Right cardiac atrium (tissue), 5 donors: ENCODE measurements around the gene RNU1-1. TPM values are rescaled to one million over a fixed set of nuclear protein-coding genes. Genes with fewer than 3 reads are reported as not detected.
"Not testable (repeated sequence)": the region's sequence is repeated elsewhere in the genome, so short reads cannot be mapped to it uniquely, and the experiment has no call there.

Source experiments
- ATAC-seq, 2 donors: fragments of 200-7000 bp; cut with Tn5 transposase; one replicate each; pipeline versions ENCODE4 v1.8.0 to v1.9.1; 2020; ENCODE audit warnings: moderate library complexity in 2 of 2, mild to moderate bottlenecking in 1 of 2
- DNase-seq, 3 donors: peaks; one replicate each; pipeline ENCODE4 v3.0.0-alpha.2; 2020
- H3K27ac ChIP-seq: one replicate; pipeline ENCODE4 v1.5.1; 2013; ENCODE audit warnings: mild to moderate bottlenecking, low read length, control low read depth, moderate library complexity
- H3K27me3 ChIP-seq: one replicate; pipeline ENCODE4 v1.6.1; 2013; ENCODE audit not compliant: control insufficient read depth, insufficient read depth
- H3K4me1 ChIP-seq: one replicate; pipeline ENCODE4 v1.6.1; 2013; ENCODE audit warnings: low read length; ENCODE audit not compliant: control insufficient read depth, insufficient read depth
- H3K4me3 ChIP-seq: one replicate; pipeline ENCODE4 v1.5.1; 2013; ENCODE audit warnings: low read length, control low read depth
- H3K9me3 ChIP-seq: one replicate; pipeline ENCODE4 v1.6.1; 2013; ENCODE audit warnings: low read length; ENCODE audit not compliant: control insufficient read depth
- WGBS: extraction: QIAGEN DNeasy Blood & Tissue Kit; methylation state at CpG from one replicate; pipeline ENCODE4 v1.1.7; 2013; 5-methylcytosine and 5-hydroxymethylcytosine counted together
- intact Hi-C, 4 donors: fragments of 100-400 bp; cut with DNase I; formaldehyde crosslinking; loops; one replicate each; pipeline versions ENCODE4 v1.11.0 to v1.14.0; 2022 to 2023
- polyA plus RNA-seq: library from polyadenylated mRNA; stranded (reverse); fragments of 200-250 nt; gene quantifications from one replicate; pipeline ENCODE4 v1.2.3, GENCODE V29; 2013
- total RNA-seq, 4 donors: library from RNA; stranded (reverse); fragmentation: NEBNext Ultra II Directional; extraction: Animal tissue kit (Norgen Biotek cat#: 25700); gene quantifications; one replicate each; pipeline ENCODE4 v1.2.1, GENCODE V29; 2021
- donor health status: healthy with polysubstance abuse.
- donor health status: DM: no; HTN: yes; CAD: no.
- donor health status: DM: no; HTN: no; CAD: no.
- donor health status: DM: no; HTN: yes; CAD: no; lungs with severe emphysema.
- donor health status: DM: yes; HTN: yes; CAD: no.

Gene RNU1-1
- total and polyA plus RNA-seq, 5 donors, result 3,675 to 8,578 (median 7,073) TPM; not detected in 1

DNA sequence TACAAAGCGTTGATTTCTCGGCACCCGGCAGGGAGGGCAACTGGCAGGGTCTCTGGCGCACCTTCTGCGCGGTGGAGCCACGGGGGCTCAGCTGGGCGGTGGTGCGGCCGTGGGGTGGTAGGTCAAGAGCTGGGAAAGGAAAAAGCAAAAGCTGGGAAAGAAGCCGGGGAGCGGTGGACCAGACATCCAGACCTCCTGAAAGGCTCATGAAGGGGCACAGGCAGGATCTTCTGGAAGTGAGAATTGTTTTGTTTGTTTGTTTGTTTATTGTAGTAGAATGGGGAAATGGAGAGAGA lies 7.2 kb upstream of the RNU1-1 start:
- Histone ChIP-seq H3K9me3 (no peaks in the 10 kb centered on the region), H3K27ac (no peak overlapping the region), H3K4me3 (no peak overlapping the region), H3K4me1 (no peaks in the 10 kb centered on the region), H3K27me3 (no peaks in the 10 kb centered on the region)
- 30% methylated on average over 12 of the region's 12 CpGs for WGBS
- ATAC-seq (no peak), DNase-seq (no peak)
- intact Hi-C loops, result no loop called here

DNA sequence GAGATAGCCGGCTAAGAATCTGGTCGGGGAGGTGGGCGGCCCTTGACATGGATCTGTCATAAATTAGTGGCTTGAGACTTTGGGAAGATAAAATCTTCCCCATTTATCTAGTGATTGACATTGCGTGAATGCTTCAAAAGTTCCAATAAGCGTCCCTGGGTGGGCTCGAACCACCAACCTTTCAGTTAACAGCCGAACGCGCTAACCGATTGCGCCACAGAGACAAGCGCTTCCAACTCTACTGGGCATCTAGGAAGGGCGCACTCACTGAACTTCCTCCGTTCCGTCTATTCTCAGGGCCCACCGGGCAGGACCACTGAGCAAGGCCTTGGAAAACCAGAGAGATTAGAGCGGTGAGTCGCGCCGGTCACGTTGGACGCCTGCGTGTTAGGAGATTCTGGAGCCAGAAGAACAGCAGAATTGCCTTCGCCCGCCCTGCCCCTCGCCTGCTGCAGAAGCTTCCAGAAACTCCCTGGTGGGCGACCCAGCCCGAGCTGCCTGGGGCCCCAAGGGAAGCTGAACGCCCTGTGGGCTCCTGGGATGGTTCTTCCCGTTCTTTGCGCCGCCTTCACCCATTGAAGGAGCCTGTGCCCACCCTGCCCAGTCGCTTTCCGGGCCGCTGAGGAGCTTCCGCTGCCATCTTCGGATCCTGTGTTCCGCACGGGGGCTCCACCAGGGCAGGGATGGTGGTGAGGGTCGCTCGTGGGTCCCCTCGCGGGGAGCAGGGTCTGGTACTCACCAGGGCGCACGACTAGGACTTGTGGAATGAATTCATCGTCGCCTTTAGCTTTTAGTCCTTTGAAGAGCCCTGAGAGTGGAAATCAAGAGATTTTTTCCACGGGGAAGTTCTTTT lies 6.6 kb upstream of the RNU1-1 start:
- 16% methylated on average over 48 of the region's 48 CpGs for WGBS
- H3K9me3 ChIP-seq, intact Hi-C loops, H3K4me1 ChIP-seq, H3K4me3 ChIP-seq, H3K27ac ChIP-seq, H3K27me3 ChIP-seq: not testable (repeated sequence)
- DNase-seq (peak in 2 of 3 donors; percentile 18 to 61), ATAC-seq (peak in 1 of 2 donors; percentile 28)

DNA sequence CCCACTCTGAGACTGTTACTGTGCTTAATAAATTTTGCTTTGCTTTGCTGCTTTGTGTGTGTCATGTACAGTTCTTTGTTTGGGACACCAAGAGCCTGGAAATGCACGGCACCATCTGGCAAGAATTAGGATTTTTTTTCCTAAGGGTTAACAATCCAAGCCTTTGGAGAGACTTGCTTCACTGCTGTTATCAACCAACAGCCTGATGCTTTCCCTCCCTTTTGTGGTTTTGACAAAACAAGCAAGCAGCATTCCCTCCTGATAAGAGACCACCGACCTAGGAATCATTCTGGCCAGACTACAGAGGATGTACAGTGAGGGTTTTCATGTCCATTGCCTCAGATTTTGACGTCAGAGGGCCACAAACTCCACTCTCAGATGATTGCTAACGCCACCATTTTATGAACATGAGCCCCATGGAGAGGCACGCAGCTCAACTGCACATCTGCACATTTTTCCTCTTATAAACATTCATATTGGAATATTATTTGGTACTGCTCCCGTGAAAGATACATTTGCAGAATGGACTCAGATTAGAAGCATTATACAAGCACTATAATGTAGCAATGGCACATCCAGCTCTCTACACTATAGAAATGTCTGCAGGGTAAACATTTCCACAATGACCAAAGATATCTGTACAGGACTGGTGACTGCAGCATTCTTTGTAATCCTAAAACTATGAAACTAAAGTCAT lies 5.3 kb upstream of the RNU1-1 start:
- 44% methylated on average over 6 of the region's 6 CpGs for WGBS
- H3K27ac ChIP-seq, H3K9me3 ChIP-seq, intact Hi-C loops, ATAC-seq, DNase-seq, H3K27me3 ChIP-seq, H3K4me1 ChIP-seq, H3K4me3 ChIP-seq: not testable (repeated sequence)

DNA sequence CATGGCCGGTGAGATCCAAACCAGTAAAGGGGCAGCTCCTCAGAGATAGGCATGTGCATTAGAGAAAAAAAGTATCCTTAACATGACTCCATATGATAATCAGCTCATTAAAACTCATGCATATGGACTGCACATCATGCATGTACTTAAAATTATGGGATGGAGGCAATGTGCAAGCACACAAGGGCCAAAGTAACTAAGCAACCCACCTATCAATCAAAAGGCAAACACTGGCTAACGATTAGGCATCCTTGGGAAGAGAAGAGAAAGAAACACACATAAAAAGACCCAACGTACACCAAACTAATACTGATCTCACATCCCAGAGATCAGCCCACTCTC lies 4.8 kb upstream of the RNU1-1 start:
- WGBS, result 55% methylated on average over 3 of the region's 3 CpGs
- H3K27me3 ChIP-seq, result not testable (repeated sequence)

DNA sequence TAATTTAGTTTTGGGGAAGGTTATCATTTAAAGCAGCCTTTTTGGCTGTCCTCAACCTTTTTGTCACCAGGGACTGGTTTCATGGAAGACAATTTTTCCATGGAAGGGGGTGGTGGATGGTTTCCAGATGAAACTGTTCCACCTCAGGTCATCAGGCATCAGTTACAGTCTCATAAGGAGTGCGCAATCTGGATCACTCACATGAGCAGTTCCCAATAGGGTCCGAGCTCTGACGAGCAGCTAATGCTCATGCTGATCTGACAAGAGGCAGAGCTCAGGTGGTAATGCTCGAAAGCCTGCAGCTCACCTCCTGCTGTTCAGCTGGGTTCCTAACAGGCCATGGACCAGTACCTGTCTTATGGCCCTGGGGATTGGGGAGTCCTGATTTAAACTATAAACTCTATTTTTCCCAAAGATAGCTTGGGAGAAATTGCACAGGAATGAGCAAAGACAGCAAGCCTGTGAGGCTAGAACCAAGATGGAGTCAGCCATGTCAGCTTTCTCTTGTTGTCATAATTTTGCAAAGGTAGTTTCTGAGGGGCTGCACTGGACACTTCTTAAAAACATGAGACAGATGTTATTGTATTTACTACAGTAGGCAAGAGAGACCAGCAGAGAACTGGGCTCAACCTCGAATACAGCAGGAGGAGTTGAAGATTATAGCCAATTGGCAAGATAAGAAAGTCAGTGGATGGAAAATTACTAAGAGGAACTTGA lies 2.8 kb upstream of the RNU1-1 start:
- DNase-seq, ATAC-seq, intact Hi-C loops, H3K27ac ChIP-seq, H3K27me3 ChIP-seq, H3K4me3 ChIP-seq, H3K4me1 ChIP-seq, H3K9me3 ChIP-seq: not testable (repeated sequence)
- WGBS, result 66% methylated on average over 5 of the region's 5 CpGs

More for the DNA sequence above, 4.8 kb upstream of the RNU1-1 start:
- H3K9me3 ChIP-seq, DNase-seq, H3K4me3 ChIP-seq, ATAC-seq, H3K27ac ChIP-seq, H3K4me1 ChIP-seq, intact Hi-C loops: not testable (repeated sequence)

DNA sequence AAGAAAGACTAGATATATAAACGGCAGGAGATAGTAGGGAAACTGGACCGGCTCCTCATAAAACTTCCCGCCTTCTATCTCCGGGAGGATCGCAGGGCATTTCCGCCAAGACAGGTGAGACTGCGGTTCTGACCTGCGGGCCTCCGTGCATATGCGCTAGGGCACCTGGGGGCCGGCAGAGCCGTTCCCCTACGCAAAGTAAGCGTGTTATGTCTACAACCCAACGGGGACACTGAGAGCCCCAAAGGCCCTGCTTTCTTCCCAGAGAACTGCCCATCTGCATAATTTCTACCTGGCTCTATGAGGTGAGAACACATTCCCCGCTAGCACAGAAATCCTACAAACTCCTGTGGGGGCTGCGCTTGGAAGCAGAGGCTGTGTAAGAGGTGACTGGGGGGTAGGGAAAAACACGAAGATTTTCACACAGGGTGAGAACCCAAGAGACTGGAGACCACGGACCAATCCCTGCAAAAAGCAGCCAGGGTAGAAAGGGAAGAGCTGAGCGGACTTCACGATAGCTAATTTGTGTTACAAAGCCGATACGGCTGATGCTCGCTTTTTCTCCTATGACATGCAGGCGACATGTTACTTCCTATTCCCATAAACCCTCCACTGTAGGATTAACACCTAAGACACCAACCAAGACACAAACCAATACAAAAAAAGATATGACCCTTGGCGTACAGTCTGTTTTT lies 526 bp downstream of the RNU1-1 start:
- H3K27me3 ChIP-seq, H3K4me1 ChIP-seq, H3K4me3 ChIP-seq, intact Hi-C loops, H3K9me3 ChIP-seq: not testable (repeated sequence)
- DNase-seq, result peak in 1 of 3 donors; percentile 48
- H3K27ac ChIP-seq, result peak overlapping the region; percentile 81
- 11% methylated on average over 26 of the region's 26 CpGs for WGBS
- ATAC-seq, result peak; percentile 98 to 99

DNA sequence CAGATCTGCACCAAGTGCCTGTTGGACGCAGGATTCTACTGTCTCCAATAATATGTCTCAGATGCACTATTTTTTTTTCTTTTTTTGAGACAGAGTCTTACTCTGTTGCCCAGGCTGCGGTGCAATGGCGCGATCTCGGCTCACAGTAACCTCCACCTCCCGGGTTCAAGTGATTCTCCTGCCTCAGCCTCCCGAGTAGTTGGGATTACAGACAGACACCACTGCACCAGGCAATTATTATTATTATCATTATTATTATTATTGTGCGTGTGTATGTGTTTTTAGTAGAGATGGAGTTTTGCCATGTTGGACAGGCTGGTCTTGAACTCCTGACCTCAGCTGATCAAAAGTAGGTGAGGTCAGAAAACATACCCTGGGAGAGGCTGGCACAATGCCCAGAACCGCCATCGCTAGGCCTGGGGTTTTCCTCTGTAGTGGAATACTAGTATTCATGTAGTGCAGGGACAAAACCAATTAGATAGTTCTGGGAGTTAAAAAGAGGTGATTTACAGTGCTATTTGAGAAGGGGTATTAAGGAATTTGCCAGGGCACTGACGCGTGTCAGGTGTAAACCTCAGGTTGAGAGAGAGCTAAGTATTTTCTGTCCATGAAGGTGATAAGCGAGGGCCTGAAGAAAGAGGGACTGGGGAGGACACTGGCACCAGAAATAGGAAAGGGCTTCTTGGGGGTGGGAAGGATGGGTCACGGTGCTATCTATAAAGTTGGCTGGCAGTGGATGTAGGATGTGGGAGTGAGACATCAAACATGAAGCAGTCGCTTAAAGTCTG lies 1.3 kb downstream of the RNU1-1 start:
- 63% methylated on average over 14 of the region's 15 CpGs for WGBS
- H3K4me3 ChIP-seq, H3K27me3 ChIP-seq, H3K9me3 ChIP-seq, intact Hi-C loops, H3K4me1 ChIP-seq, H3K27ac ChIP-seq: not testable (repeated sequence)
- ATAC-seq (peak in 1 of 2 donors; percentile 29), DNase-seq (peak in 1 of 3 donors; percentile 54)

DNA sequence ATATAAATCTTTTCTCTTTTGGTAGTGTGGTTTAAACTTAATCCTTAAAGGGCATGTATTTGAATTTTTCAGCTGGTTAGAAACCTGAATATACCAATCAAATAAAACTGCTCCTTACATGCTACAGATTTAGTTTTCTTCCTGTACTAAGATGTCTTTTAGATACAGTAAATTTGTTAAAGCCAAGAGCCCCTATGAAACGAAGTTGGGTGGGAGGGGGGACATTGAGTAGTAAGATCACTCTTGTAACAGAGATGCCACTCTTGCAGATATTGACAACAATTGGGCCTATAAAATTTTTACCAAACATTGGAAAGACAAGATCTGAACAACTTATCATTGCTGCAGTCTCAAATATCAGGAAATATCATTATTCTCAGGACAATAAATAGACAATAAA lies 2.2 kb downstream of the RNU1-1 start:
- H3K27me3 ChIP-seq, H3K27ac ChIP-seq, H3K4me3 ChIP-seq, H3K4me1 ChIP-seq, H3K9me3 ChIP-seq, intact Hi-C loops, DNase-seq, ATAC-seq: not testable (repeated sequence)
- 55% methylated on average over 1 of the region's 1 CpG for WGBS

DNA sequence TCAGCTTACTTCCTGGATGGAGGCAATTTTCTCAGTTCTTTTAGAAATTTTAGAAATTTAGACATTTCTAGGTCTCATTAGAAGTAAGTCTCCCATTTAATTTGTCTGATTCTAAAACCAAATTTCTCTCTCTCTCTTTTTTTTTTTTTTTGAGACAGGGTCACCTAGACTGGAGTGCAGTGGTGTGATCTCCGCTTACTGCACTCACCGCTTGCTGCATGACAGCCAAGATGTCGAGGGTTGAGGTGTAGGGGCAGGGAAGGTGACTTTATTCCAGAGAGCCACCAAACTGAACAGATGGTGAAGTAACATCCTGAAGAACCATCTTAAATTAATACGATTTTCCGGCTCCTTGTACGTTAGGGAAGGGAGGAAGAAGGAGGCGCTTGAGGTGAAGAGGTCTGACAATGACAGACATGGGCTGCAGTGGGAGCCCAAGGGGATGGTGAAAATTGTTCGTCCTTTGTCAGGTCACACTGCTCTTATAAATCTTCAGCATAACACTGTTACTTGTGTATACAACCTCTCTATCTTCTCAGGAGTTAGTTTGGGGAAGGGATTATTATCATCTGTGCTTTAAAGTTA lies 5.1 kb downstream of the RNU1-1 start:
- 75% methylated on average over 8 of the region's 8 CpGs for WGBS
- H3K9me3 ChIP-seq, H3K27ac ChIP-seq, intact Hi-C loops, H3K4me3 ChIP-seq, DNase-seq, H3K4me1 ChIP-seq, H3K27me3 ChIP-seq: not testable (repeated sequence)
- peak in 1 of 2 donors; percentile 26 for ATAC-seq
